ENCODE measurements around the gene GOLGA8B.
"Not testable (repeated sequence)": the region's sequence is repeated elsewhere in the genome, so short reads cannot be mapped to it uniquely, and the experiment has no call there.

Gene GOLGA8B

DNA sequence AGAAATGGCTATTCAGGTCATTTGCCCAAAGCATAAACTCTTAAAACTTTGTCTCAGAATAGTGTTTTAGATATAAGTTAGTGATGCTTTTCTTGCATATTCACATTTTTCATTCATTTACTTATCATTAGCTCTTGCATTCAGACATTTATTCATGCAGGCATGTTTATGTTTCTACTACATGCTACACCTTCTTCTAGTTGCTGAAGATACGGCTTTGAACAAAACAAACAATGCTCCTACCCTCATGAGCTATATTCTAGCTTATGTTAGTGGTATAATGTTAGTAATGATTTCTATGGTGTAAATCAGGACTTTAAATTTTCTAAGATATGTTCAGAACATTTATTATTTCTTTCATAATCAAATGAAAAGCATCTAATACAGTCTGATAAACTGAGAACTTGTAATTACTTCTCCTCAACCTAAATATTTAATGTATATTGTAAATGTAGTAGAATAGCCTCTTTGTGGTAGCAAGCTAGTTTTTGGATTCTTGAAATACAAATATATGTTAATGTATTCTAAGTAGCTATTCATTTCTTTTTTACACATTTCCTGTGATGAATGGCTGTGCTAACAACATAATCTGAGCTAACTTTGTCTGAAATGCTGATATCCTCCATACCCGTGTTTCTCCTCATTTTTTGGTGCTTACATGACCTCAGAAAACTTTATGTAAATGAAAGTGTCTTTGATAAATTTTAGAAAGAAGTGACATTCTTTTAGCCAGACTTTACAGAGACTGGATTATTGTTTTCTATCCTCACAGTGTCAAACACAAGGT, 15.5 kb upstream of the GOLGA8B start:
- in situ Hi-C loops (cut with MboI; ENCODE audit: low sequenced_read_pairs): loop anchor here (25.0 kb wide), 3 partner anchors 237 to 537 kb away; partner anchors contain the start of genes EMC4 and LPCAT4

DNA sequence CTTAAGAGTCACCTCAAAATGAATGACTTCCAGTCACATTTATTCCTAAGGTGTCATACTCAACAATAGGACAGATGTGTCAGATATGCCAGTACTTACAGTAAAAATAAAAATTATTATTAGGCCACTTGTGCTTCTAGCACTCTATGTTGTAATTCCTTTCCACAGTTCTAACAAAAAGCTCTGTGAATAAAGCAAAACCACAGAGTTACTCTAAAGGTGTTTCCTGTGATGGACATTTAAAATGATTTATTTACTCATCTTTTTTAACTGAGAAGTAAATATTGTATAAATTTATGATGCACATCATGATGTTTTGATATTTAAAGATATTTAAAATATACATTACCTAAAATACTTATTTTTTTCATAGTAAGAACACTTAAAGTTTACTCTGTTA, 13.9 kb upstream of the GOLGA8B start:
- in situ Hi-C loops (cut with MboI; ENCODE audit: low sequenced_read_pairs): loop anchor here (25.0 kb wide), 3 partner anchors 235 to 535 kb away; partner anchors contain the start of genes EMC4 and LPCAT4

DNA sequence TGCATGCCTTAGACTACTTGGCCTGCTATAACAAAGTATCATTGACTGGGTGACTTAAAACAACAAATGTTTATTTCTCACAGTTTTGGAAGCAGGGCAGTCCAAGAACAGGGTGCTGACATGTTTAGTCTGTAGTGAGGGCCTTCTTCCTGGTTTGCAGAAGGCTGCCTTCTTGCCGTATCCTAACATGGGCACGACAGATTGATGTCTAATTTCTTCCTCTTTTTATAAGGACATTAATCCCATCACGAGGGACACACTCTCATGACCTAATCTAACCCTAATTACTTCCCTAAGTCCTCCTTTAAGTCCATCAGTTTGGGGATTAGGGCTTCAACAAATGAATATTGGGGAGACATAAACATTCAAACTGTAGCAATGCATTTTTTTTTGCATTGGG, 10.9 kb upstream of the GOLGA8B start:
- in situ Hi-C loops (cut with MboI; ENCODE audit: low sequenced_read_pairs): loop anchor here (25.0 kb wide), 3 partner anchors 232 to 532 kb away; partner anchors contain the start of genes EMC4 and LPCAT4

DNA sequence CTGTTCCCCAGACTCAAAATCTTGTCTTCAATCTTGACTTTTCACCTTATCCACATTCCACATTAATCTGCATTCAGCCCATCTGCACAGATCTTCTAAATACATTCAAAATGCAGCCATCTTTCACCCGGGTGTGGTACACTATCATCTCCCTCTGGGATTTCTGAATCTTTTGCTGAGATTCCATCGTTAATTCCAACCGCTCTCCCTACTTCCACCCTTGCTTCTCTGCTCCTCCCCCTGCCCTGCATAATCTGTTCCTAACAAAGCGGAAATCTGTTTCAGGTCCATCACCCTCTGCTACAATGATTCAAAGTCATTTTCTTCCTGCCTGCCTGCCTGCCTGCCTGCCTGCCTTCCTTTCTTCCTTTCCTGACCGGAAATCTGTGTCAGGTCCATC, 7.9 kb upstream of the GOLGA8B start:
- in situ Hi-C loops (cut with MboI; ENCODE audit: low sequenced_read_pairs): loop anchor here (25.0 kb wide), 3 partner anchors 229 to 529 kb away; partner anchors contain the start of genes EMC4 and LPCAT4

DNA sequence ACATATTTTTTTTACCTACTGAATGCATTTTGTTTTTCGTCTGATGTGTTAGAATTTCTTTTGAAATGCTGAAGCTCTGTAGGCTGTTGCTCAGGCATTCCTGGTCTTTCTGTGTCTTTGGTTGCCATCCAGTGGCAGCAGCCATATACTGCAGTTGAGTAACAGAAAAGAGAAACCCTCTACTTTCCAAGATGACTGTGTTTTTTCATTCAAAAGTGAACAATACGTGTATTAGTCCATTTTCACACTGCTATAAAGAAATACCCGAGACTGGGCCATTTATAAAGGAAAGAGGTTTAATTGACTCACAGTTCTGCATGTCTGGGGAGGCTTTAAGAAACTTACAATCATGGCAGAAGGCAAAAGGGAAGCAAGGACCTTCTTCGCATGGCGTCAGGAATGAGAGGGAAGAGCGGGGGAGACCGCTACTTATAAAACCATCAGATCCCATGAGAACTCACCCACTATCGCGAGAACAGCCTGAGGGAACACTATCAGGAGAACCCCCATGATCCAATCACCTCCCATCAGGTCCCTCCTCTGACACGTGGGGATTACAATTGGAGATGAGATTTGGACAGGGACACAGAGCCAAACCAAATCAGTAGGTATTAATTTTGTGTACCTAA, 4.7 kb upstream of the GOLGA8B start:
- in situ Hi-C loops (cut with MboI; ENCODE audit: low sequenced_read_pairs): loop anchor here (25.0 kb wide), 3 partner anchors 226 to 526 kb away; partner anchors contain the start of genes EMC4 and LPCAT4

DNA sequence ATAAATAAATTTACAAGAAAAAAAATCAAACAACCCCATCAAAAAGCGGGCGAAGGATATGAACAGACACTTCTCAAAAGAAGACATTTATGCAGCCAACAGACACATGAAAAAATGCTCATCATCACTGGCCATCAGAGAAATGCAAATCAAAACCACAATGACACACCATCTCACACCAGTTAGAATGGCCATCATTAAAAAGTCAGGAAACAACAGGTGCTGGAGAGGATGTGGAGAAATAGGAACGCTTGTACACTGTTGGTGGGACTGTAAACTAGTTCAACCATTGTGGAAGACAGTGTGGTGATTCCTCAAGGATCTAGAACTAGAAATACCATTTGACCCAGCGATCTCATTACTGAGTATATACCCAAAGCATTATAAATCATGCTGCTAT, 2.5 kb upstream of the GOLGA8B start:
- in situ Hi-C loops (cut with MboI; ENCODE audit: low sequenced_read_pairs): loop anchor here (25.0 kb wide), 3 partner anchors 224 to 524 kb away; partner anchors contain the start of genes EMC4 and LPCAT4

DNA sequence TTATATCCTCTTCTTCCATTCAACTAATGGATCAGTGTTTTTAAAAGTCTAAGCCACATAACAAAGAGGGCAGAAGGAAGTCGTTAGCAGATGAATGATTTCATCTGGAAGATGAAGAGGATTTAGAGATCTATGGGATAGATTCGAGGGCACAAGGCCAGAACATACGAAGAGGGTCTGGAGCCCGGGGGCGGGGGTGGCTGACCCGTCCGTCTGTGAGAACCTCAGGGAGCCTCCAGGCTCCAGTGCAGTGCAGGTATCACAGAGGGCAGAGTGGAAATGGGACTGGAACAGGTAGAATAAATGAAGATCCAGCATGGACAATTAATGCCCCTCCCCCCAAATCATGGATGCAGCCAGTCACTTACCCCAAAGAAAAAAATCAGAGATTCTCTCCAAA, 1.5 kb upstream of the GOLGA8B start:
- in situ Hi-C loops (cut with MboI; ENCODE audit: low sequenced_read_pairs): loop anchor here (25.0 kb wide), 3 partner anchors 223 to 523 kb away; partner anchors contain the start of genes EMC4 and LPCAT4

DNA sequence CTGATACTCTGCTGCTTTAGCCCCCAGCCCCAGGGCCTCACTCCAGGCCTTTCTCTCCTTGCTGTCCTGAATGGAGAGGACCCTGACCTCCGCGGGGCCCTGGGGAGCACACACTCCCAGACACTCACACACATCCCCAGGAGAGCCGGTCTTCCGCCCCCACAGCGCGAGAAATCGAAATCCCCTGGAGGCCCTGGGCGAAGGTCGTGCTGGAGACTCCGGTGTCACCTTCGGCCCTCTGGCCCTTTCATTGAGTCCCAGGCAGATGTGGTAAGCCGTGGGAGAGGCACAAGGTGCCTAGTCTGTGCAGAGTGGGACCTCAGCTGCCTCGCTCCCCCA, 848 bp upstream of the GOLGA8B start:
- in situ Hi-C loops (cut with MboI; ENCODE audit: low sequenced_read_pairs): loop anchor here (25.0 kb wide), 3 partner anchors 222 to 522 kb away; partner anchors contain the start of genes EMC4 and LPCAT4

DNA sequence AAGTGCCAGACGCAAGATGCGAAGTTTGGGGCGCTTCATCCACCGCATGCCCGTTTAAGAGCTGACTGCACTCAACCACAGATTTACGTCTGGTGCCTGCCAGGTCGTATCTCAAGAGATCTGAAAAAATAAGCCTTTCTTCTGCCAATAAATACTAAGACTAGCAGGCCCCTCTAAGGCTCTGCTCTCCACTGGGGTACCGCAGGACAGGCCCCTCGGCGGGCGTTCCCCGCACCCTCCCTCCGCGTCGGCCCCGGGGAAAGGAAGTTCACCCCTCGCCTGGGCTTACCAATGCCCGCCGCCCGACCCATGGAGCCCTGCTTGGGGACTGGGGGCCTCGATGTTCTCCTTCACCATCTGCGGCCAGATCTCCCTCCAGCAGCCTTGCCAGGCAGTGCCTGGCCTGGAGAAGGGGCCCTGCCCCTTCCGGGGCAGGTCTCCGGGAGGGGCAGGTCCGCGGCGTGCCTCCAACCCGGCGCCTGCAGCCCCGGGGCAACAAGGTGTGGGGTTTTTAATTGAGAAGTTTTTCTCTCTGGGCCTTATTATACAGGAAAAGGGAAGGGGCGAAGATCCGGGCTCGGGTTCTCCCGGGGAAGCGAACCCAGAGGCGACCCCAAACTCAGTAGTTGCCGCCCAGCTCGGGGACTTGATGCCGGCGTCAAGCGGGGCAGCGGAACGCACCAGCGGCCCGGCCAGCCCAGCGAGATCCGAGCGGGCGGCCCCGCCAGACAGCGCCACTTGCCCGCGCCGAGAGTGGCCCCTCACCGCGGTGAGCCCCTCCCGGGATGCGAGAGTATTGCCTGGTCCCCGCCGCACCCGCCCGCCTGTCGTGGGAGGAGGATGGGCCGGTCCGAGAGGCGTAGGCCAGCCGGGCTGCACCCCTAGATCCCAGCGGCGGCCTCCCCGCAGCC, 735 bp downstream of the GOLGA8B start:
- in situ Hi-C loops (cut with MboI; ENCODE audit: low sequenced_read_pairs): loop anchor here (25.0 kb wide), 3 partner anchors 220 to 520 kb away; partner anchors contain the start of genes EMC4 and LPCAT4

DNA sequence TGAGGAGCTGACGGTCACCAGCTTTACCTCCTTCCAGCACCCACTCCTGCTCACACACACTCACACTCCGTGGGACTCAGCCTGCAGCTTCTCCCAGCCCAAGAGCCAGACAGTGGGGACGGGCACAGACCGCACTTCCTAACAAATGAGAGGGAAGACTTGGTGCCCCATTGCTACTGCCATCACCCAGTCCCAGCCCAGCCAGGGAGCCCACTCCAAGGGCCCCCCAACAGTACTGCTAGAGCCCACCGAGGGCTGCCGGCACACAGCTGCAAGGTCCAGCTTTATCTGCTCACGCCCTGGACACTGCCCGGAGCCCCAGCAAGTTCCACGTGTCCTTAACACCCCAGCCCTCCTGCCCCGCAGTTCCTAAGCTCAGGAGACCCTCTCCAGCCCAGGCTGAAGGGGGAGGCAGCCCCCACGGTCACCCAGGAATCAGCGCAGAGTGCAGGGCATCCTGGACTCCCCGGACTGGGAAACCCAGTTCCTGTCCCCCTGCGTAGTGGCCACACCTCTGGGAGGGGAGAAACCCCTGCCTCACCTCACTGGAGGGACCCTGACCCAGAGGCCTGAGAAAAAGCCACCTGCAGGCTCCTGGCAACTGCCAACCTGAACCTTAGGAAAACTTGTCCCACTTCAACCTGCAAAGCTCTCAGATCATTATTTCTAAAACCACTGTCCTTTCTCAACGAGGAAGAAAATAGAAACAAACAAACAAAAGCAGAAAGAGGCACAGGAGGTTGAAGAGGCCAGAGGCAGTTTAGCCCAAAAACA, 1.6 kb downstream of the GOLGA8B start:
- in situ Hi-C loops (cut with MboI; ENCODE audit: low sequenced_read_pairs): loop anchor here (25.0 kb wide), 3 partner anchors 220 to 520 kb away; partner anchors contain the start of genes EMC4 and LPCAT4

DNA sequence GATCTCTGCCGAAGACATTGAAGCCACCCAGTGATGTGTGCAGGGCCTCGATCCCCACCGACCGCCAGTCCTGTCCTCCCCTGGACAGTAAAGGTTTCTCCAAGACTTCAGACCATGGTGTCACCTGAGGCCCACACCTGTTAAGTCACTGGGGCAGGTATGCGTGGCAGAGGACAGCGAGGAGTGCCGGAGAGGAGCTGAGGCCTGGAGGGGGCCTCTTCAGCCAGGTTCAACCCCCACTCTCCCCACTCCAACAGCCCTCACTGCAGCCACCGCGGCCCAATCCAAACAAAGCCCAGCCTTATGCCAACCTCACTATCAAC, 2.4 kb downstream of the GOLGA8B start:
- in situ Hi-C loops (cut with MboI; ENCODE audit: low sequenced_read_pairs): loop anchor here (25.0 kb wide), 3 partner anchors 219 to 519 kb away; partner anchors contain the start of genes EMC4 and LPCAT4

DNA sequence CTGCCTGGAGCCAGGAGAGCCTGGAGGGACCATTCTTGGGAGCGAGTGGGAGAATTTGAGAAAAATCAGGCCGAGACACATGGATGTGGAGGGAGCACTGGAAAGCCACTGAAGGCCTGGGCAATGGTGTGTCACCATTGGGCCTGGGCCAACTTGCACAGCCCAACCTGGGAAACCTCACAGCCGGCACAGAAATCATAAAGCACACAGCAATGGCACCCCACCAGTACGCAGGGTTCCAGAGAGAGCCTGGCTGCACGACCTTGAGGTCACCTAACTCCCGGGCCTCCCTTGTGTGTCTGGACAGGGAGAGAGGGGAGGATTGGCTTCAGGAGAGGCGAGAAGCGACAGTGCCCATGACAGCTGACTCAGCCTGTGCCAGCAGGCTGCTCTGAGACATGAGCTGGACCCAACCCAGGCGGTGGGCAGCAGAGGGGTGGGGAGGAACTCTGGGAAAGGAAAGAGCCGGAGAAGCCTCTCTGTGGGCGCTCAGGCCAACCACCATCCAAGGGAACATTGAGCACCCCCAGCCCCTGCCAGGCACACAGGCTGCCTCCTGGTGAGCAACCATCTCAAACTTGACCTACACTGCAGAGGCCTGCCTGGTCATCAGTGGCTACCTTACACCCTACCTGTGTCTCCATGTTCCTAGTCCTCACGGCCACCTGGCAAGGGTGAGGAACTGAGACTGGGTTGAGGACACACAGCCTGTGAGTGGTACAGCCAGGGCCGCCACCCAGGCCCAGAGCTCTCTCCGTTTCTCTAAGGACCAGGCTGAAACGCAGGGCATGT, 3.0 kb downstream of the GOLGA8B start:
- in situ Hi-C loops (cut with MboI; ENCODE audit: low sequenced_read_pairs): loop anchor here (25.0 kb wide), 3 partner anchors 218 to 518 kb away; partner anchors contain the start of genes EMC4 and LPCAT4

DNA sequence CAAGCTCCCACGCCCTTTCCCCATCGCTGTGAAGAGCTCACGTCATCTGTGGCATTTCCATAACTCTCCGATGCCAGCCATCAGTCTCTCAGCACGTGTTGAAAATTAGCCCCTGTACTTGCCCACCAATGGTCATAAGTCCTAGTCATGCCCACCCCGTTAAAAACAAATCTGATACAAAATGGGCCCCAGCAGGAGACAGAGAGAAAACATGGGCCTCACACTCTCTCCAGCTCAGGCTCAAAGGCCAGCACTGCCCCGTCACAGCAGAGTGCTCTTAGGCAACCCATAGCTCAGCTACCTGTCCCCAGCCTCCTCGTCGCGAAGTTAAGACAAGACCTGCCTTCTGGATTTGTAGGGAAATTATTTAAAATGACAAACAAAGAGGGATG, 5.2 kb downstream of the GOLGA8B start:
- in situ Hi-C loops (cut with MboI; ENCODE audit: low sequenced_read_pairs): loop anchor here (25.0 kb wide), 3 partner anchors 216 to 516 kb away; partner anchors contain the start of genes EMC4 and LPCAT4

DNA sequence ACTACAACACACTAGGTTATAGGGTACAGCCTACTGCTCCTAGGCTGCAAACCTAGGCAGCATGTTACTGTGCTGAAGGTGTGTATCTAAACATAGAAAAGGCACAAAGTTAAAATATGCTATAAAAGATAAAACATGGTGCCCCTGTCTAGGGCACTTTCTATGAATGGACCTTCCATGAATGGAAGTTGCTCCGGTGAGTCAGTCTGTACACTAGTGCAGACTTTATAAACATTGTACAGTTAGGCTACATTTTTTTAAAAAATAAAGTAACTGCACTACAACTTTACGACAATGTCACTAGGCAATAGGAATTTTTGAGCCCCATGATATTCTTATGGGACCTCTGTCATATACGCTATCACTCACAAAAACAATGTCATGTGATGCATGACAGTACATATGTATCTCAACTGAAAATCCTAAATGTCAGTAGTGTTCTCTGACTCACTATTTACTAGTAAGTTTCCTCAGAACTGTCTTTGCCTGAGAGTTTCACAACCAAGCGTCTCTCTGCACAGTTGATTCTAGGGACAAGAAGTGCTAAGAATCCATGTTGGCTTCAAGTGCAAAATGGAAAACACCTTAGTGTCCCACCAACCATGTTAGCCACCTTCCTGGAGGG, 5.7 kb downstream of the GOLGA8B start:
- in situ Hi-C loops (cut with MboI; ENCODE audit: low sequenced_read_pairs): loop anchor here (25.0 kb wide), 3 partner anchors 215 to 515 kb away; partner anchors contain the start of genes EMC4 and LPCAT4

DNA sequence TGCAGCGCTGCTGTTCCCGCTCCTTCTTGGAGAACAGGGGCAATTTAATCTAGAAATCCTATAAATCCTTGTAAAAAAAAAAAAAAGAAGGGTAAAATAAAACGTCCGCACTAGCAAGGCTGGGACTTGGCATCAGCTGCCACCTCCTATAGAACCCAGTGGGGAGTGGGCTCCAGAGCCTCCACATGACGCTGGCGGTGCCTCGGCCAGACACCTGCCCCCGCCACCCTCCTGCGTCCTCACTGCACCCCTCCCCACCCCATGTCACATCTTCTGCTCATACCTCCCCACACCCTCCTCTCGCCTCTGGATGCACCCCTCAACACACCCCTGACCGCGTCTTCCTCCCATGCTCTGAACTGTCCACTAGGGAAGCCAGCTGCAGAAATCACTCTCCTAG, 8.4 kb downstream of the GOLGA8B start:
- in situ Hi-C loops (cut with MboI; ENCODE audit: low sequenced_read_pairs): loop anchor here (25.0 kb wide), 3 partner anchors 213 to 513 kb away; partner anchors contain the start of genes EMC4 and LPCAT4

DNA sequence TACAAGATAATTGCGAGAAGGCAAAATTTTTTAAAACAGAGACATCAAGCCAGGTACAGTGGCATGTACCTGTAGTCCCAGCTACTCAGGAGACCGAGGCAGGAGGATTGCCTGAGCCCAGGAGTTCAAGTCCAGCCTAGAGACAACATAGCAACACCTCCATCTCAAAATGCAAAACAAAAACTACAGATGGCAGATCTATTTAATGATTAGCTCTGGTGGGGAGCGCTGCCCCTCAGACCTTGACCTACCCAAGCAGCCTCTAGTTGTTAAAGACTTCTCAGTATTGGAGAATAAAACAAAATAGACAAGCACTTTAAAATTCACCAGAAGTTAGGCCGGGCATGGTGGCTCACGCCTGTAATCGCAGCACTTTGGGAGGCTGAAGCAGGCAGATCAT, 10.5 kb downstream of the GOLGA8B start:
- in situ Hi-C loops (cut with MboI; ENCODE audit: low sequenced_read_pairs): not testable (repeated sequence)

DNA sequence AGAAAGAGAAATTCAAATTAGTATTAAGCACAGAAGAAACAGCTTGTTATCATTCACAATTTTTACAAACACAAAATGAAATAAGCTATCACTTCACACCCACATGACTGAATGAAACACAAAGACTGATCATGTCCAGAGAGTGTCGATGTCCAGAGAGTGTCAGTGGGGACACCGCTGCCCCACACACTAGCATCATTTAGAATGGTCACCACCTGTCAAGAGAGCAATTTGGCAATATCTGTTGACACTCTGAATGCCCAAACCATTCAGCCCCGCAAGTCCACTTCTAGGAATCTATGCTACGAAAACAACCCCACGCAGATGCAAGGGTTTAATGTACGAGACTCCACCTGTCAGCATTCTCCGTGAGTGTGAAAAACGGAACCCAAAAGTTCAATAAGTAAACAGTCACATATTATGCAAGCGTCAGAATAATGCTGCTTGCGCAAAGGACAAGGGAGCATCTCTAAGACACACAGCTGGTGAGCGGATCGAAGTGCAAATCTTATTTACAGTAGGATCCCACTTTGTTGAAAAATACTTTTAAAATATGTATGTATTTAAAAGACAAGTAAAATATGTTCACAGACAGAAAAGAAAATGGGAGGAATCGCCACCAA, 11.3 kb downstream of the GOLGA8B start:
- in situ Hi-C loops (cut with MboI; ENCODE audit: low sequenced_read_pairs): not testable (repeated sequence)

All from HL-60/S4 treated with retinoic acid at 250 ng/mL for 4 days and 3 days (cell line).